Measurements from ENCODE around the gene COL5A2.

Gene COL5A2

DNA sequence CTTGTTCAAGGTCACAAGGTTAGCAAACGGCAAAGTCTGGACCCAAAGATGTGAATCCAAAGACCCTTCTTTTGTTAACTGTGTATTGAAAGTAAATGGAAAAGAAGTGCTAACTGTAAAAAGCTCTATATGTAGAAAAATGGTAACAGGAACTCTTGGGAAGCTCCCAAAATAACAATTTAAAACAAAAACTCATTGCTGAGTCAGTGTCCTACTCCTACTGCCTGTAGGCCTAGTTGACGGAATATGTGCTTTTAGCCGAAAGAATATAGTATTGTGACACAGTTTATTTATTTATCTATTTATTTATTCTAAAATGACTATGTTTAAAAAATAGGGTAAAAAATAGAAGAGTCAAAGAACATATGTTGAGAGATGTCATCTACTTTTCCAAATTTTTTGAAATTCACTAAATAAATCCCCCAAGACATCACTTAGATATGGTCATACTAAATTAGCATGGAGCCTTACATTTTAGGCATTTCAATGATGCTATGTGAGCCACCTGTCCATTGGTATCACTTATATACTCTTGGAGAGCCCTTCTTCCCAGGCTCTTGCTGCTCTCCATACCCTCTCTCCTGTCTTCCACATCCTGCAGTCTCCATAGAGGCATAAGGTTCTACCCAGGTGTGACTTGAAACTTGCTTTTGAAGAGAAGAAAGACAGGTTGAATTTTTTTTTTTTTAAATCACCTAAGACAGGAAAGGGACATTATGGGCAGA is 13.7 kb downstream of the COL5A2 start:
- DNase-seq: no peak
- no peaks in the 10 kb centered on the region for H3K36me3 Mint-ChIP-seq (ENCODE audit: low read depth)
- no peaks in the 10 kb centered on the region for H3K27me3 Mint-ChIP-seq
- H3K9me3 Mint-ChIP-seq: no peaks in the 10 kb centered on the region
- H3K4me3 Mint-ChIP-seq: no peak overlapping the region
- H3K27ac Mint-ChIP-seq: no peak overlapping the region
- H3K4me1 Mint-ChIP-seq (ENCODE audit: low read depth): no peaks in the 10 kb centered on the region

DNA sequence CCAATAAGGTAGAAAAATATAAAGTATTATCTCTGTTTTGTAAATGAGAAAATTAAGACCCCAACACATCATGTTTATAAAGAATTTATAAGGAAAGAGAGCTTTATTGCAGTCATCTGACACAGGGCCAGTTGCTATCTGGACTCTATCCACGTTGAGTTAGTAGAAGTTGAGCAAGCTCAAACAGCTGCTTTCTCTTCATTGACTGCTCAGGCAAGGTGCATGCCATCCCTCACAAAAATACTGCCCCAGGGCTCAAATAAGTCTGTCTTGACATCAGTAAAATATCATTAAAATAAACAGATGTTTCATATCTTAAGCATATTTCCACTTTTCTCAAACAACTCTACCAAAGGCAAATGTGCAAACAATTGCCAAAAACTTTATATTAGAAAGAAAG is 14.8 kb downstream of the COL5A2 start:
- Mint-ChIP-seq H3K27me3 (no peaks in the 10 kb centered on the region), H3K27ac (no peak overlapping the region), H3K4me3 (no peak overlapping the region), H3K4me1 (ENCODE audit: low read depth) (no peaks in the 10 kb centered on the region), H3K9me3 (no peaks in the 10 kb centered on the region), H3K36me3 (ENCODE audit: low read depth) (no peaks in the 10 kb centered on the region)
- DNase-seq: no peak

DNA sequence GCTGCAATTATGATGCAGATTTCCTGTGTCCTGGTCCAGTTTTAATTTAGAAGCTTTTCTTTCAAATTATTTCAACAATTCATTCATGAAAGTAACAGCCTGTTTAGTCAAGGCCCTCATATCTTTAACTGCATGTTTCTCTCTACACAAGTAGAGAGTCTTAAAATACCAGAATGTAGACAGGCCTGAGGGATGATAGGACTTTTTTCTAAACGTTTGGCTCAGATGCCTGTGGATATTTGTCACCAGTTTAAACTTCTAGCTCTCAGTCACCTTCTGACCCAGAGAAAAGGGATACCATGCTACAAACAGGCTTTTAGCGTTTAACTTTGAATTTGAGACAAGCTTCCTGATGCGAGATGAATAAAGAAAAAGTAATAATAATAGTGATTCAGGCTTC is 15.7 kb downstream of the COL5A2 start:
- Mint-ChIP-seq H3K36me3 (ENCODE audit: low read depth) (no peaks in the 10 kb centered on the region), H3K4me3 (no peak overlapping the region), H3K27me3 (no peaks in the 10 kb centered on the region), H3K4me1 (ENCODE audit: low read depth) (no peaks in the 10 kb centered on the region), H3K27ac (no peak overlapping the region), H3K9me3 (no peaks in the 10 kb centered on the region)
- DNase-seq: no peak

DNA sequence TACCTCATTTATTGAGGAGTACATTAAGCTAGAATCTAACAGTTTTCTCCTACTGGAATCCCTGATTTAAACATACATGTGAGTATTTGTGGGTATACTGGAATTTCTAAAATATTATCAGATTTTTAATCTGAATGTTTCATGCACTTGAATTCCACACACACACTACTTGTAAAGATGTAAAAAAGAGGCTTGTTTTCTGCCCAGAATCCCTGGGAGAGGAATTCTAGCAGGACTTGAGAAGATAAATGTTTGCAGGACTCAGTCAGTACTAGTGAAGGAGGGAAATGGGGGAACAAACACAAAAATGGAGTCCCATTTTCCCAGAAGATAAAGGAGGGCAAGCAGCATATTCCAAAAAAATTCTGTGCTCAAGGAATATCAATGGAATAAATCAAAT is 17.0 kb downstream of the COL5A2 start:
- H3K4me1 Mint-ChIP-seq (ENCODE audit: low read depth): no peaks in the 10 kb centered on the region
- no peaks in the 10 kb centered on the region for H3K36me3 Mint-ChIP-seq (ENCODE audit: low read depth)
- DNase-seq: no peak
- no peaks in the 10 kb centered on the region for H3K27me3 Mint-ChIP-seq
- no peaks in the 10 kb centered on the region for H3K9me3 Mint-ChIP-seq
- H3K27ac Mint-ChIP-seq: no peak overlapping the region
- H3K4me3 Mint-ChIP-seq: no peak overlapping the region

DNA sequence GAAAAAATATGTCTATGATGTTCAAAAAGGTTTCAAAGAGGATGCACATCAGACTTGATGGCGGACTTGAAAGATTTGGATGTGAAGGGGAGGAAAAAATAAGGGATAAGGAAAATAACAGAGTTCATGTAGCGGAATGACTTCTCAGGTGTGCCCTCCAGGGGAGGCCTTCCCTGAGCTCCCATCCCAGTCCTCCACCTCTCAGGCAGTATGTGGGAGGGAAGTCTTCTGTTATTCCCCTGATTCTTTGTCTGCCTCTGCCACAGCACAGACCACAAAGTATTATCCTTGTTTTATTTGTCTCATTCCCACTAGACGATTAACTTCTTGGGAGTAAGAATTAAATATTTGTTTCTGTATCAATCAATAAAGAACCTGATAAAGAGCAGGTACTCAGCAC is 17.7 kb downstream of the COL5A2 start:
- Mint-ChIP-seq H3K4me1 (ENCODE audit: low read depth) (no peaks in the 10 kb centered on the region), H3K27ac (no peak overlapping the region), H3K4me3 (no peak overlapping the region), H3K27me3 (no peaks in the 10 kb centered on the region), H3K9me3 (no peaks in the 10 kb centered on the region), H3K36me3 (ENCODE audit: low read depth) (no peaks in the 10 kb centered on the region)
- no peak for DNase-seq

DNA sequence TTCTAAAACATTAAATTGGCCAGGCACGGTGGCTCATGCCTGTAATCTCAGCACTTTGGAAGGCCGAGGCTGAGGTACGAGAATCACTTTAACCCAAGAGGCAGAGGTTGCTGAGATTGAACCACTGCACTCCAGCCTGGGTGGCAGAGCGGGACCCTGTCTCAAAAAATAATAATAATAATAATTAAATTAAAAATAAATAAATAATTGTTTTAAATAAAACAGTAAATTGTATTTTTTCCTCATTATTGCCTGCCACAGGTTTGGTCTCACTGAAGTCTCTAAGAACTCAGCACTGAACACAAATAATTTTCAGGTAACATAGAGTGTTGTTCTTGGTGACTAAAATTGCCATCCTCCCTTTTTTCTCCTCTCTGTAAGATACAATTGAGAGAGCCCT is 19.8 kb downstream of the COL5A2 start:
- DNase-seq: no peak
- H3K4me3 Mint-ChIP-seq: no peak overlapping the region
- no peaks in the 10 kb centered on the region for H3K9me3 Mint-ChIP-seq
- H3K36me3 Mint-ChIP-seq (ENCODE audit: low read depth): no peaks in the 10 kb centered on the region
- H3K27me3 Mint-ChIP-seq: no peaks in the 10 kb centered on the region
- no peaks in the 10 kb centered on the region for H3K4me1 Mint-ChIP-seq (ENCODE audit: low read depth)
- H3K27ac Mint-ChIP-seq: no peak overlapping the region

DNA sequence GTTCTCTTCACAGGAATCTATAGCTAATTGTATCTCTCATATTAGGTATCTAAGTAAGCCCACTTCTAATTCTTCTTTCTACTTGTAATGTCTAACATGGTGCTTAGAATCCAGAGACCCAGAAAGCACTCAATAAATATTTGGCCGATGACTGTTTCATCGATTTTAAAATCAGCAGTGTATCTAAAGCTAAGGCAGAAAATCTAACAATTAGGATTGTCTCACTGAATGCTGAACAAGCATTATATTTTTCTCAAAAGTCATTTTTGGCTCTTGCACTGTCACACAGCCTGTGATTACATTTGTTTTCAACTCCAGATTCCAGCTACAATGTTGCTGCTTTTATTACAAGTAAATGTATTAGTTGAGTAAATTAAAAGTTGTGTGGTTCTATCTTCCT is 20.3 kb downstream of the COL5A2 start:
- Mint-ChIP-seq H3K9me3 (no peaks in the 10 kb centered on the region), H3K27me3 (no peaks in the 10 kb centered on the region), H3K4me3 (no peak overlapping the region), H3K36me3 (ENCODE audit: low read depth) (no peaks in the 10 kb centered on the region), H3K27ac (no peak overlapping the region), H3K4me1 (ENCODE audit: low read depth) (no peaks in the 10 kb centered on the region)
- DNase-seq: no peak

DNA sequence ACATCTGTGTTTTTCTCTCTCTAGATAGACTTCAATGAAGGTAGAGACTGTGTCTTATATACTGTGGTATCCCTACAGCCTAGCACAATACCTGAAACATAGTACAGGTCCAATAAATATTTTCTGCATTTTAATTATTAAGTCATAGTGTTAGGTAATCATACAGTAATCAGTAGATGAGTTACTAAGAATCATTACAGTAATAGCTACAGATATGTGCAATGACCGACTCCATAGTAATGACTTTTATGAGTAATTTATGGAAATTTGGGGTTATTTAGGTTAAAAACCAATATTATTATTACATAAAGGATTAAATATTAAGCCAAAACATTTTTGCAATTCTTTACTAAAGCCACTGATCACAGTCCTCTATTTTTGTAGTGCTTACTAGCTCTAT is 21.6 kb downstream of the COL5A2 start:
- H3K36me3 Mint-ChIP-seq (ENCODE audit: low read depth): no peaks in the 10 kb centered on the region
- no peak overlapping the region for H3K4me3 Mint-ChIP-seq
- no peak for DNase-seq
- no peaks in the 10 kb centered on the region for H3K4me1 Mint-ChIP-seq (ENCODE audit: low read depth)
- no peaks in the 10 kb centered on the region for H3K9me3 Mint-ChIP-seq
- no peaks in the 10 kb centered on the region for H3K27me3 Mint-ChIP-seq
- no peak overlapping the region for H3K27ac Mint-ChIP-seq

DNA sequence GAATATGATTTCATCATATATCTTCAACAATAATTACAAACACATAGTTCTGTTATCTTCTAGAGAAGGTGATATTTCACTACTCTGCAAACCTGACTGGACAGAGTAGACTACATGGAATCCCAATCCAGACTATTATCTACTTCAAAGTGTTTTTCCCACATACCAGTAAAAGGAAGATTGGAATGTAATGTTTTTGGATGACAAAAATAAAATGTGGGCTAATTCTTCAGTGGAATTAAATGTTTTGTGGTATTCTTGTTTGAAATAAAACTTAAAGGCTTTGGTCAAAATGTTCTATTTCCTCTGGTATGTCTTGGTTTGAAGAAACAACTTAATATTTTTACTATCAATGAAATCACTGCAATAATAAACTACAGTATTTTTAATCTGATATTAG is 22.1 kb downstream of the COL5A2 start:
- Mint-ChIP-seq H3K4me1 (ENCODE audit: low read depth) (no peaks in the 10 kb centered on the region), H3K27ac (no peak overlapping the region), H3K4me3 (no peak overlapping the region), H3K27me3 (no peaks in the 10 kb centered on the region), H3K36me3 (ENCODE audit: low read depth) (no peaks in the 10 kb centered on the region), H3K9me3 (no peaks in the 10 kb centered on the region)
- no peak for DNase-seq

DNA sequence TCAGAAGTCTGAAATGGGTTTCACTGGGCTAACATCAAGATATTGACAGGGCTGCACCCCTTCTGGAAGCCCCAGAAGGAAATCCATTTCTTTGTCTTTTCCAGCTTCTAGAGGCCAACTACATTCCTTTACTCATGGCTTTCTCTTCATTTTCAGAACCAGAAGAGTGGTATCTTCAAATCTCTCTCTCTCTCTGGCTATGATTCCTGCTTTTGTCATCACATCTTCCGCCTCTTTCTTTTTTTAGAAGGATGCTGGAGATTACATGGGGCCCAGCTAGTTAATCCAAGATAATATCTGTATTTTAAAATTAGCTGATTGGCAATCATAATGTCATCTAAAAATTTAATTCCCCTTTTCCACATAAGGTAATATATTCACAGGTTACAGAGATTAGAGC is 23.8 kb downstream of the COL5A2 start:
- DNase-seq: no peak
- Mint-ChIP-seq H3K27me3 (no peaks in the 10 kb centered on the region), H3K4me1 (ENCODE audit: low read depth) (no peaks in the 10 kb centered on the region), H3K4me3 (no peak overlapping the region), H3K27ac (no peak overlapping the region), H3K36me3 (ENCODE audit: low read depth) (no peaks in the 10 kb centered on the region), H3K9me3 (no peaks in the 10 kb centered on the region)

DNA sequence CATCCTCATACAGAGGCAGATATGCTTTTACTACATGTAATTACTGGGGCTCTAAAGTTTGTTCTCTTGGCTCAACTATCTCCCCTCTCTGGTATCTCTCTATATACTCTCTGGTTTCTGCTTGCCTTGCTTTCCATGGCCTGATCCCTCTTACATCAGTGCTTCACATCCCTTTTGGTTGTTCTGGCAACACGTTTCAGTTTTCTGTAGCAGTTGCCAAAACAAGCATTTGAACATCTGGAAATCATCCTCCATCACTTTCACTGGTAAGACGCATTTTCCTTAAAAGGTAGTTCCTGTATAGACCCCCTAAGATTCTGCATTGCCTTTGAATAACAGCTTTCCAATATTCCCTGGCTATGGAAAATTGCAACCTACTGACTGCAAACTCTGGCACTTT is 25.9 kb downstream of the COL5A2 start:
- H3K36me3 Mint-ChIP-seq (ENCODE audit: low read depth): no peaks in the 10 kb centered on the region
- DNase-seq: no peak

DNA sequence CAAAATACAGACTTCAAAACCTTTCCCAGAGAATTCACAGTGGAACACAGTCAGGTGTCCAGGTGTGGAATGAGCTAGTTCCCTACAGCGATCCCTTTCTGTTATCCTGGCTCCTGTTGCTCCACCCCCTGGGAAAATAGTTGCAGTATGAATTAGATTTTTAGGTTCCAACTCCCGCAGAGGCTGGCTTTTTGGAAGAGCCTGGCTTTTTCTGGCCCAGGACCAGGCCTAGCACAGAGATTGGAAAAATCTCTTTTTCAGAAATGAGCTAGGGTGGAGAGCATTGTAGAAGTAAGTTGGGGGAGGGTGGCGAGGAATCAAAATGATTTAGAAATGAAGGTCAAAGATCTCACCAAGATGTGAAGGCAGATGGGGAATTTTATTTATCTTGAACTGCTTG is 27.1 kb downstream of the COL5A2 start:
- Mint-ChIP-seq H3K9me3 (no peaks in the 10 kb centered on the region), H3K27me3 (no peaks in the 10 kb centered on the region), H3K27ac (no peak overlapping the region), H3K36me3 (ENCODE audit: low read depth) (no peaks in the 10 kb centered on the region), H3K4me3 (no peak overlapping the region), H3K4me1 (ENCODE audit: low read depth) (no peaks in the 10 kb centered on the region)
- no peak for DNase-seq

More for the DNA sequence above, 25.9 kb downstream of the COL5A2 start:
- Mint-ChIP-seq H3K9me3 (no peaks in the 10 kb centered on the region), H3K4me3 (no peak overlapping the region), H3K27me3 (no peaks in the 10 kb centered on the region), H3K27ac (no peak overlapping the region), H3K4me1 (ENCODE audit: low read depth) (no peaks in the 10 kb centered on the region)

DNA sequence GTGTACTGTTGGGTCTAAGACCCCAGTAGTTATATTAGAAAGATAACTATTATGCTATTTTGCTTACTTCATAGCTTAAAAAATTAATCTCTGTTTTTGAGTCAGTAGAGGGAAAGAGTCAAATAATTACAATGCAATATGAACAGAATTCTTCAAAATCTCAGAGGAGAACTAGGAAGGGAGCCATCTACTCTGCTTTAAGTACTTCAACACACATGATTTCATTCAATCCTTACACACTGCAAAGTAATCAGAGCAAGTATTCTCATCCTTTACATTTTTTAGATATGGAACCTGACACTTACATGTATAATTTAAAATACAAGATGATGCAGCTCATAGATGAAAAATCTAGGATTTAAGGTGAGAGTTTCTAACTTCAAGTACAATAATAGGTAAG is 27.7 kb downstream of the COL5A2 start:
- no peak for DNase-seq
- no peaks in the 10 kb centered on the region for H3K4me1 Mint-ChIP-seq (ENCODE audit: low read depth)
- H3K4me3 Mint-ChIP-seq: no peak overlapping the region
- H3K9me3 Mint-ChIP-seq: no peaks in the 10 kb centered on the region
- no peak overlapping the region for H3K27ac Mint-ChIP-seq
- no peaks in the 10 kb centered on the region for H3K27me3 Mint-ChIP-seq
- H3K36me3 Mint-ChIP-seq (ENCODE audit: low read depth): no peaks in the 10 kb centered on the region

DNA sequence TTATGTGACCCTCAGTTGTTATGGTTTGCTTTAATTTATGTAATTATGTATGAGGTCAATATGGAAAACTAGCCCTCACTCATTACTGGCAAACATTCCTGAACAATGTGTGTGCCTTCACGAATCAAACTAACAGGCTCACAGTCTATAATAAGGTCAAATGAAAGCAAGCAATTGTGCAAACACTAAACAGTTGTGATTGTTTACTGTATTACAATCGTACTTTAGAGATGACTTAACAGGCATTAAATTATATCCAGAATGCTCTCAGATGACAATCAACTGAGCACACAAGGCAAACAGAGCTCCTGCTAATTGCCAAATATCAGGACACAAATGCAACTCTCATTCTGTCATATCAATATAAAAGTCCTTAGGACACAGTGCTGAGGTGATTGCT is 29.5 kb downstream of the COL5A2 start:
- no peak for DNase-seq
- no peaks in the 10 kb centered on the region for H3K36me3 Mint-ChIP-seq (ENCODE audit: low read depth)
- H3K4me1 Mint-ChIP-seq (ENCODE audit: low read depth): no peaks in the 10 kb centered on the region
- no peak overlapping the region for H3K27ac Mint-ChIP-seq
- no peaks in the 10 kb centered on the region for H3K9me3 Mint-ChIP-seq
- H3K27me3 Mint-ChIP-seq: no peaks in the 10 kb centered on the region
- no peak overlapping the region for H3K4me3 Mint-ChIP-seq

DNA sequence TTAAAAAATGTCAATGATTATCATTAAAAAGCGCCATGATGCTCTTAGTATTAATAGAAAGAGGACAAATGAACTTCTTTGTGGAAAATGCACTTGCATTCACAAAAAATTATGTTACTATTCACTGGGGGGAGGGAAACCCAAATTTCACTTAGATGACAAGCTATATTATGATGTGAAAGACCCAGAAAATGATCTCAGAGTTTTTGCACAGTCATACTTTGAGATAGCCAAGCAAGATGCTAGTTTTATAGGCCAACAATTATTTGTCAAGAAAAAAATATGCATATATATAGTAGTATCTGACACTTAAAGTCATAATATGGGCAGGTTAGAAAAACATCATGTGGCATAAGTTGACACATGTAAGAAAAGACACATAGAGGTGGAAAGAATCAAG is 31.6 kb downstream of the COL5A2 start:
- no peak overlapping the region for H3K27ac Mint-ChIP-seq
- no peaks in the 10 kb centered on the region for H3K36me3 Mint-ChIP-seq (ENCODE audit: low read depth)
- H3K4me3 Mint-ChIP-seq: no peak overlapping the region
- H3K4me1 Mint-ChIP-seq (ENCODE audit: low read depth): no peaks in the 10 kb centered on the region
- no peaks in the 10 kb centered on the region for H3K9me3 Mint-ChIP-seq
- no peak for DNase-seq
- no peaks in the 10 kb centered on the region for H3K27me3 Mint-ChIP-seq

DNA sequence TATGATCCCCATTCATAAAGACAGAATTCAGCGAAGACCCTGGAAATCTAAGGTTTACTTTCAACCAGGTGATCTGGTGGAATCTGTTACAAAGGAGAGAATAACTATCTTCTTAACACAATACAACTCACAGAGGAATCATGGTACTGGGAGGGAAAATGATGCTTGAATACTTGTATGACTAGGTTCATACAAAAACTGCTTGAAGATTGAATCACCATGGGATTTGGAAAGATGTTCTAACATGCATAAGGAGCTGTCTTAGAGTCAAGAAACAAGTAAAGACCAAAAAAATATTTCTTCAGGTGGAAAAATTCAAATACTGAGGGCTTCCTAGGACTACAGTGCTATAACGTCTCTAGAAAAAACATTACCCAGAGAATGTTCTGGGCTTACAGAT is 32.2 kb downstream of the COL5A2 start:
- no peaks in the 10 kb centered on the region for H3K36me3 Mint-ChIP-seq (ENCODE audit: low read depth)
- no peaks in the 10 kb centered on the region for H3K9me3 Mint-ChIP-seq
- no peaks in the 10 kb centered on the region for H3K27me3 Mint-ChIP-seq
- no peak overlapping the region for H3K27ac Mint-ChIP-seq
- no peaks in the 10 kb centered on the region for H3K4me1 Mint-ChIP-seq (ENCODE audit: low read depth)
- no peak overlapping the region for H3K4me3 Mint-ChIP-seq
- no peak for DNase-seq

All from activated T-cell treated with anti-CD3 and anti-CD28 coated beads, Interleukin-2, amount 50 U/mL, for 24 hours (primary cell).